HCT116 (cell line): ENCODE measurements around the gene TSPAN3. TPM values are rescaled to one million over a fixed set of nuclear protein-coding genes. Genes with fewer than 3 reads are reported as not detected.

ENCODE experiments used
- ATAC-seq: fragments of 200-7000 bp; cut with Tn5 transposase; 2 replicates; pipeline ENCODE4 v1.9.1; 2020; ENCODE audit warnings: mild to moderate bottlenecking, moderate library complexity
- BruUV-seq: library from RNA; stranded (reverse); fragments of 400-500 nt; replicated peaks from 2 replicates; lab custom pipeline; 2021; lab: Mats Ljungman, UMichigan
- CTCF ChIA-PET: fragments of 300-600 bp; sonication (Branson Sonifier 250); formaldehyde crosslinking; loops from one replicate; lab custom pipeline; 2021; ENCODE audit warnings: antibody characterized with exemption; lab: Charles Lee
- POLR2A ChIA-PET: fragments of 300-600, 350-600 bp; sonication (Branson Sonifier 250); formaldehyde crosslinking; loops from one replicate; lab custom pipeline; 2021; ENCODE audit warnings: antibody characterized with exemption; lab: Charles Lee
- RAD21 ChIA-PET, 2 experiments: fragments of 300-600 bp; sonication (Branson Sonifier 250); formaldehyde crosslinking; loops; one replicate each; lab custom pipeline; 2023; ENCODE audit warnings: low total read pairs in 2 of 2; ENCODE audit not compliant: uncharacterized antibody in 2 of 2, unreplicated experiment in 2 of 2, low non-redundant PET in 1 of 2; lab: Charles Lee
- DNase-seq: peaks from one replicate; pipeline ENCODE4 v3.0.0-alpha.2; 2010; ENCODE audit warnings: low read depth, low spot score
- H2AFZ ChIP-seq: fragments of 200-600 bp; shearing (Covaris generic), sonication (generic); 2 replicates; pipeline ENCODE4 v1.6.1; 2017; ENCODE audit warnings: low read depth, mixed run types, mixed read lengths, antibody characterized with exemption, low read length; ENCODE audit not compliant: poor library complexity, severe bottlenecking
- H3K27ac ChIP-seq: 2 replicates; pipeline ENCODE4 v1.5.1; 2012; ENCODE audit warnings: low read depth, low read length
- H3K27me3 ChIP-seq: fragments of 200-600 bp; sonication (generic); 2 replicates; pipeline ENCODE4 v1.6.1; 2016; ENCODE audit warnings: mixed run types, low read length, mixed read lengths; ENCODE audit not compliant: insufficient read depth
- H3K36me3 ChIP-seq, 2 experiments: fragments of 200-500 bp in 1 of 2; fragments of 200-600 bp in 1 of 2; sonication (Bioruptor generic) in 1 of 2; sonication (generic) in 1 of 2; 2 replicates each; pipeline versions ENCODE4 v1.5.1 to v1.6.1; 2014 to 2016; ENCODE audit warnings: low read length in 2 of 2, inconsistent platforms in 1 of 2, mixed read lengths in 1 of 2, mixed run types in 1 of 2; ENCODE audit not compliant: insufficient read depth in 2 of 2, control insufficient read depth in 1 of 2
- H3K4me1 ChIP-seq, 2 experiments: fragments of 200-600 bp in 1 of 2; sonication (generic) in 1 of 2; 2 replicates each; pipeline versions ENCODE4 v1.5.1 to v1.6.1; 2012 to 2017; ENCODE audit warnings: low read length in 2 of 2, inconsistent platforms in 1 of 2, mild to moderate bottlenecking in 1 of 2, mixed read lengths in 1 of 2, mixed run types in 1 of 2, moderate library complexity in 1 of 2; ENCODE audit not compliant: insufficient read depth in 2 of 2, control insufficient read depth in 1 of 2
- H3K4me2 ChIP-seq: fragments of 200-600 bp; sonication (generic); 2 replicates; pipeline ENCODE4 v1.6.1; 2017; ENCODE audit warnings: mixed run types, low read length, mixed read lengths
- H3K4me3 ChIP-seq, 2 experiments: fragments of 200-600 bp in 1 of 2; sonication (generic) in 1 of 2; replicated peaks in 1 of 2; 2 replicates each; pipeline ENCODE4 v1.5.1; 2011 to 2016; ENCODE audit warnings: low read length in 2 of 2, control low read depth in 1 of 2, low read depth in 1 of 2, mild to moderate bottlenecking in 1 of 2, mixed read lengths in 1 of 2, mixed run types in 1 of 2
- H3K79me2 ChIP-seq: fragments of 200-600 bp; sonication (generic); 2 replicates; pipeline ENCODE4 v1.6.1; 2017; ENCODE audit warnings: mild to moderate bottlenecking, mixed run types, low read length, moderate library complexity, mixed read lengths; ENCODE audit not compliant: insufficient read depth
- H3K9ac ChIP-seq: fragments of 200-600 bp; sonication (generic); 2 replicates; pipeline ENCODE4 v1.6.1; 2016; ENCODE audit warnings: low read length, mixed read lengths
- H3K9me2 ChIP-seq: fragments of 200-600 bp; sonication (generic), shearing (Covaris generic); 2 replicates; pipeline ENCODE4 v1.6.1; 2017; ENCODE audit warnings: mixed run types, mild to moderate bottlenecking, moderate library complexity; ENCODE audit not compliant: insufficient read depth
- H3K9me3 ChIP-seq, 2 experiments: fragments of 200-500 bp in 1 of 2; fragments of 200-600 bp in 1 of 2; sonication (Bioruptor generic) in 1 of 2; sonication (generic) in 1 of 2; 2 replicates each; pipeline ENCODE4 v1.6.1; 2014 to 2017; ENCODE audit warnings: low read length in 2 of 2, mixed read lengths in 2 of 2, inconsistent platforms in 1 of 2, low read depth in 1 of 2, mild to moderate bottlenecking in 1 of 2, mixed run types in 1 of 2, moderate library complexity in 1 of 2; ENCODE audit not compliant: control insufficient read depth in 1 of 2, insufficient read depth in 1 of 2
- H4K20me1 ChIP-seq: fragments of 200-600 bp; sonication (generic), shearing (Covaris generic); 2 replicates; pipeline ENCODE4 v1.6.1; 2017; ENCODE audit warnings: mixed run types, mild to moderate bottlenecking, moderate library complexity; ENCODE audit not compliant: insufficient read depth
- EZH2phosphoT487 ChIP-seq: fragments of 200-600 bp; IDR thresholded peaks from 2 replicates; pipeline ENCODE4 v1.6.1; 2018; ENCODE audit warnings: antibody characterized with exemption, borderline replicate concordance
- JUND ChIP-seq: IDR thresholded peaks from 2 replicates; pipeline ENCODE4 v1.6.1; 2012
- POLR2A ChIP-seq: IDR thresholded peaks from 2 replicates; pipeline ENCODE4 v1.7.0; 2011; ENCODE audit warnings: borderline replicate concordance; ENCODE audit not compliant: insufficient read depth, insufficient read length; ENCODE audit errors: extremely low read depth
- RAD21 ChIP-seq: IDR thresholded peaks from 2 replicates; pipeline ENCODE4 v1.6.1; 2012; ENCODE audit warnings: low read depth, mild to moderate bottlenecking
- SIN3A ChIP-seq: IDR thresholded peaks from 2 replicates; pipeline ENCODE4 v1.6.1; 2012; ENCODE audit warnings: low read depth
- SP1 ChIP-seq: IDR thresholded peaks from 2 replicates; pipeline ENCODE4 v1.6.1; 2012; ENCODE audit warnings: low read depth
- ZFX ChIP-seq: fragments of 450-650 bp; IDR thresholded peaks from 2 replicates; pipeline ENCODE4 v1.6.1; 2017
- ZNF274 ChIP-seq: fragments of 200-500 bp; sonication (Bioruptor generic); IDR thresholded peaks from 2 replicates; pipeline ENCODE4 v1.6.1; 2014; ENCODE audit warnings: mild to moderate bottlenecking, low read depth, low read length, inconsistent platforms
- intact Hi-C: fragments of 100-400 bp; cut with micrococcal nuclease; formaldehyde crosslinking; loops from 2 replicates; pipeline ENCODE4 v1.10.0; 2022
- total RNA-seq: library from RNA; stranded (reverse); gene quantifications from one replicate; pipeline ENCODE4 v1.2.1, GENCODE V29; 2021; ENCODE audit not compliant: unreplicated experiment
- TF ChIP-seq, protein P1 (sequence below): IDR thresholded peaks from 2 replicates; pipeline ENCODE4 v1.6.1; 2011; ENCODE audit warnings: mild to moderate bottlenecking, low read length, moderate library complexity; ENCODE audit not compliant: insufficient replicate concordance; ENCODE audit errors: extremely low read depth
- TF ChIP-seq, protein P2 (sequence below): IDR thresholded peaks from 2 replicates; pipeline ENCODE4 v1.6.1; 2012; ENCODE audit warnings: low read depth
- TF ChIP-seq, protein P3 (sequence below): IDR thresholded peaks from 2 replicates; pipeline ENCODE4 v1.6.1; 2012
- TF ChIP-seq, protein P4 (sequence below), 3 experiments: fragments of 200-600 bp in 1 of 3; sonication (generic) in 1 of 3; IDR thresholded peaks in 2 of 3; conservative IDR thresholded peaks in 1 of 3; 2 replicates each; pipeline ENCODE4 v1.5.1; 2012 to 2017; ENCODE audit warnings: low read depth in 2 of 3, low read length in 2 of 3, antibody characterized with exemption in 1 of 3, borderline replicate concordance in 1 of 3, control low read depth in 1 of 3, mild to moderate bottlenecking in 1 of 3, mixed read lengths in 1 of 3, mixed run types in 1 of 3, moderate library complexity in 1 of 3; ENCODE audit not compliant: insufficient read depth in 1 of 3

TSPAN3 gene
- total RNA-seq, 1 experiment from 2014 or later: 140 TPM

DNA sequence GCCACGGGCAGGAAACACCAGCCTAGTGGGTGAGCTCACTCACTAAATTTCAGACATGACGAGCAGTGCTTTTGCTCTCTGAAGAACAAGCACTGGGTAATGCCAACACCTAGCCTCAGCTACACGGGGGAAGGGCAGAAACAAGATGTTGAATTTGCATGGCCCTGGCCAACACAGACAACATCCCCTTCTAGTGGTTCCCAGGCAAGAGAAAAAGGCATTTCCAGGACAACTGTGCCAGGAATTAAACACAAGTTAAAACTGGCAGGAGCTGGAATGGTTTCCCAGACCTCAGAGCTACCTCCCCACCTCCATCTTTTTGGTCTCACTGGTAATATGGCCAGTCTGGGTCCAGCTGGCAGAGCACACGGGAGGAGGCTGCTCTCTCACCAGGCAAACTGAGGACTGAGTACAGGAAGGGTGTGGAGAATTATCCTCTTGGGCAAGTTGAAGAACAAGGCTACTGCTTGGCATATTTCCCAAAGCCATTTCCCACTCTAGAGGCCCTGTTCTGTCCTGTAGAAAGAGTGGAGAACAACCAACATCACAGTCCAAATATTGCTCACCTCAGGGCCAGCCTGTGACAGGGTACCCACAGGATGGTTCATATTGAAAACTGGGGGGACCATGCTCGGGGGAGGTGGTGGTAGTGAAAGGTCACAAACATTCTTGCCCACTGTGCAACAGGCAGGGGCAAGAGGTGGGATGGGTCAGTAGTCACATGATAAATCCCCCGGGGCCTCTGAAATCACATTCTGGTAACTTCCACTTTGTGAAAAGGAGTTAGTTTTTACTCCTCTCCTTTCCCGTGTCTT lies 26.5 kb downstream of the TSPAN3 start:
- no peaks in the 10 kb centered on the region for H3K79me2 ChIP-seq
- H4K20me1 ChIP-seq: no peaks in the 10 kb centered on the region
- H3K9me3 ChIP-seq: no peaks in the 10 kb centered on the region
- DNase-seq (no peak), ATAC-seq (no peak)
- ChIA-PET POLR2A (no interaction called here), CTCF (no interaction called here), RAD21 (no interaction called here)
- TF ChIP-seq POLR2A (no peak), SP1 (no peak), EZH2phosphoT487 (no peak), ZNF274 (no peak), SIN3A (no peak), JUND (no peak), ZFX (no peak), RAD21 (no peak)
- TF ChIP-seq, protein P1, sequence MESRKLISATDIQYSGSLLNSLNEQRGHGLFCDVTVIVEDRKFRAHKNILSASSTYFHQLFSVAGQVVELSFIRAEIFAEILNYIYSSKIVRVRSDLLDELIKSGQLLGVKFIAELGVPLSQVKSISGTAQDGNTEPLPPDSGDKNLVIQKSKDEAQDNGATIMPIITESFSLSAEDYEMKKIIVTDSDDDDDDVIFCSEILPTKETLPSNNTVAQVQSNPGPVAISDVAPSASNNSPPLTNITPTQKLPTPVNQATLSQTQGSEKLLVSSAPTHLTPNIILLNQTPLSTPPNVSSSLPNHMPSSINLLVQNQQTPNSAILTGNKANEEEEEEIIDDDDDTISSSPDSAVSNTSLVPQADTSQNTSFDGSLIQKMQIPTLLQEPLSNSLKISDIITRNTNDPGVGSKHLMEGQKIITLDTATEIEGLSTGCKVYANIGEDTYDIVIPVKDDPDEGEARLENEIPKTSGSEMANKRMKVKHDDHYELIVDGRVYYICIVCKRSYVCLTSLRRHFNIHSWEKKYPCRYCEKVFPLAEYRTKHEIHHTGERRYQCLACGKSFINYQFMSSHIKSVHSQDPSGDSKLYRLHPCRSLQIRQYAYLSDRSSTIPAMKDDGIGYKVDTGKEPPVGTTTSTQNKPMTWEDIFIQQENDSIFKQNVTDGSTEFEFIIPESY: no peak
- TF ChIP-seq, protein P2, sequence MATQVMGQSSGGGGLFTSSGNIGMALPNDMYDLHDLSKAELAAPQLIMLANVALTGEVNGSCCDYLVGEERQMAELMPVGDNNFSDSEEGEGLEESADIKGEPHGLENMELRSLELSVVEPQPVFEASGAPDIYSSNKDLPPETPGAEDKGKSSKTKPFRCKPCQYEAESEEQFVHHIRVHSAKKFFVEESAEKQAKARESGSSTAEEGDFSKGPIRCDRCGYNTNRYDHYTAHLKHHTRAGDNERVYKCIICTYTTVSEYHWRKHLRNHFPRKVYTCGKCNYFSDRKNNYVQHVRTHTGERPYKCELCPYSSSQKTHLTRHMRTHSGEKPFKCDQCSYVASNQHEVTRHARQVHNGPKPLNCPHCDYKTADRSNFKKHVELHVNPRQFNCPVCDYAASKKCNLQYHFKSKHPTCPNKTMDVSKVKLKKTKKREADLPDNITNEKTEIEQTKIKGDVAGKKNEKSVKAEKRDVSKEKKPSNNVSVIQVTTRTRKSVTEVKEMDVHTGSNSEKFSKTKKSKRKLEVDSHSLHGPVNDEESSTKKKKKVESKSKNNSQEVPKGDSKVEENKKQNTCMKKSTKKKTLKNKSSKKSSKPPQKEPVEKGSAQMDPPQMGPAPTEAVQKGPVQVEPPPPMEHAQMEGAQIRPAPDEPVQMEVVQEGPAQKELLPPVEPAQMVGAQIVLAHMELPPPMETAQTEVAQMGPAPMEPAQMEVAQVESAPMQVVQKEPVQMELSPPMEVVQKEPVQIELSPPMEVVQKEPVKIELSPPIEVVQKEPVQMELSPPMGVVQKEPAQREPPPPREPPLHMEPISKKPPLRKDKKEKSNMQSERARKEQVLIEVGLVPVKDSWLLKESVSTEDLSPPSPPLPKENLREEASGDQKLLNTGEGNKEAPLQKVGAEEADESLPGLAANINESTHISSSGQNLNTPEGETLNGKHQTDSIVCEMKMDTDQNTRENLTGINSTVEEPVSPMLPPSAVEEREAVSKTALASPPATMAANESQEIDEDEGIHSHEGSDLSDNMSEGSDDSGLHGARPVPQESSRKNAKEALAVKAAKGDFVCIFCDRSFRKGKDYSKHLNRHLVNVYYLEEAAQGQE: no peak
- TF ChIP-seq, protein P3, sequence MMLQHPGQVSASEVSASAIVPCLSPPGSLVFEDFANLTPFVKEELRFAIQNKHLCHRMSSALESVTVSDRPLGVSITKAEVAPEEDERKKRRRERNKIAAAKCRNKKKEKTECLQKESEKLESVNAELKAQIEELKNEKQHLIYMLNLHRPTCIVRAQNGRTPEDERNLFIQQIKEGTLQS: no peak
- TF ChIP-seq, protein P4, sequence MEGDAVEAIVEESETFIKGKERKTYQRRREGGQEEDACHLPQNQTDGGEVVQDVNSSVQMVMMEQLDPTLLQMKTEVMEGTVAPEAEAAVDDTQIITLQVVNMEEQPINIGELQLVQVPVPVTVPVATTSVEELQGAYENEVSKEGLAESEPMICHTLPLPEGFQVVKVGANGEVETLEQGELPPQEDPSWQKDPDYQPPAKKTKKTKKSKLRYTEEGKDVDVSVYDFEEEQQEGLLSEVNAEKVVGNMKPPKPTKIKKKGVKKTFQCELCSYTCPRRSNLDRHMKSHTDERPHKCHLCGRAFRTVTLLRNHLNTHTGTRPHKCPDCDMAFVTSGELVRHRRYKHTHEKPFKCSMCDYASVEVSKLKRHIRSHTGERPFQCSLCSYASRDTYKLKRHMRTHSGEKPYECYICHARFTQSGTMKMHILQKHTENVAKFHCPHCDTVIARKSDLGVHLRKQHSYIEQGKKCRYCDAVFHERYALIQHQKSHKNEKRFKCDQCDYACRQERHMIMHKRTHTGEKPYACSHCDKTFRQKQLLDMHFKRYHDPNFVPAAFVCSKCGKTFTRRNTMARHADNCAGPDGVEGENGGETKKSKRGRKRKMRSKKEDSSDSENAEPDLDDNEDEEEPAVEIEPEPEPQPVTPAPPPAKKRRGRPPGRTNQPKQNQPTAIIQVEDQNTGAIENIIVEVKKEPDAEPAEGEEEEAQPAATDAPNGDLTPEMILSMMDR (IDR thresholded peaks at IDR 0.05 in 2 of 3, conservative IDR thresholded peaks at IDR 0.05 in 1 of 3; ENCODE audit: borderline replicate concordance in 1 of 3, insufficient read depth in 1 of 3, low read depth in 2 of 3, low read length in 2 of 3): no peak
- no peak overlapping the region for H3K27ac ChIP-seq
- no TSS peak for BruUV-seq
- no peak overlapping the region for H2AFZ ChIP-seq
- H3K4me1 ChIP-seq: no peaks in the 10 kb centered on the region
- no peak overlapping the region for H3K4me2 ChIP-seq
- no peak overlapping the region for H3K9ac ChIP-seq
- H3K36me3 ChIP-seq: peaks cover 12 to 27% of the 10 kb centered on the region in 2 experiments; a peak in 3 of 4 replicates
- intact Hi-C loops: no loop called here
- no peaks in the 10 kb centered on the region for H3K9me2 ChIP-seq
- H3K27me3 ChIP-seq: no peaks in the 10 kb centered on the region
- no peak overlapping the region for H3K4me3 ChIP-seq
